GM19372 (cell line): Measurements from ENCODE around the gene PLPPR2.
"Not testable (repeated sequence)": the region's sequence is repeated elsewhere in the genome, so short reads cannot be mapped to it uniquely, and the experiment has no call there.

ENCODE experiments used
- ATAC-seq: cut with Tn5 transposase; IDR thresholded peaks from one replicate; pipeline ENCODE4 v1.9.1; 2021; ENCODE audit warnings: mild to moderate bottlenecking, low read depth, moderate library complexity; ENCODE audit not compliant: unreplicated experiment

Gene PLPPR2, protein sequence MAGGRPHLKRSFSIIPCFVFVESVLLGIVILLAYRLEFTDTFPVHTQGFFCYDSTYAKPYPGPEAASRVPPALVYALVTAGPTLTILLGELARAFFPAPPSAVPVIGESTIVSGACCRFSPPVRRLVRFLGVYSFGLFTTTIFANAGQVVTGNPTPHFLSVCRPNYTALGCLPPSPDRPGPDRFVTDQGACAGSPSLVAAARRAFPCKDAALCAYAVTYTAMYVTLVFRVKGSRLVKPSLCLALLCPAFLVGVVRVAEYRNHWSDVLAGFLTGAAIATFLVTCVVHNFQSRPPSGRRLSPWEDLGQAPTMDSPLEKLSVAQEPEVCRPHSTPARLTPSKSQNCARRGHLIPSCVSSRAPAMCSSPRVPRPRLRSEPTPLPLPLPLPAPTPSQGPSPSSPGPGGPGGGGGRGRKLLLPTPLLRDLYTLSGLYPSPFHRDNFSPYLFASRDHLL

DNA sequence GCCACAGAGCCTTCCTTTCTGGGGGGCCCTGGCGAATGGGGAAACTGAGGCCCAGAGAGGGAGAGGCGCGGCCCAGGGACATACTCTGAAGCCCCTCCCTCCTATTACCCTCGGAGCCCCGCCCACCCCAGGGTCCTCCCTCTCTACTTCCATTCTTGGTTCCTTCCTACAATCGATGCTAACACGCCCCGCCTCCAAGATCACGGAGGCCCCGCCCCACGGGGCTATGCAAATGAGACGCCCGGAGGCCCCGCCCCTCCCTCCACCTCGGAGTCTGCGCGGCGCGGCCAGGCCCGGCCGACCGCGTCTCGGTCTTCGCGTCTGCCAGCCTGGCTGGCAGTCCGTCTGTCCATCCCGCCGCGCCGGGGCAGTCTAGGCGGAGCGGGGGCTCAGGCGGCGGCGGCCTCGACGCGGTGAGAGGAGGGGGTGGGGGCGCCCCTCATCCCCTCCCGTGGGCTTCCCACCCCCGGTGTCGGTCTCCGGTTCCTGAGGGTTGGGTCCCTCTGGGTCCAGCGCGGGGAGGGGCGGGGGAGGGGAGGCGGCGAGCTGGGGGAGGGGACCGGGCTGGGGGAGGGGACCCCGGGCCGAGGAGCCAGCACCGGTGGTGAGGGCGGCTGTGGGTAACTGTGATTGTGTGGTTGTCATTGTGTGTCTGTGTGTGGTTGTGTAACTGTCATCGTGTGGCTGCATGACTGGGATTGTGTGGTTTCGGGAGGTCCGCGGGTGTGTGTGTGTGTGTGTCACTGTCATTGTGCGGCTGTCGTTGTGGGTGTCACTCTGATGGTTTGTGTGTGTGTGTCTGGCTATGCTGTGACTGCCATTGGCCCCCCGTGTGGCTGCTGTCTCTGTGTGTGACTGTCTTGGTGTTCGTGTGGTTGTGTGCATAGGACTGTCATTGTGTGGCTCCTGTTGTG lies at the start of gene PLPPR2:
TSS of gene PLPPR2 (plus strand) at position 273 of the 914 bp plus-strand sequence. CDS start 2,242 bp downstream, outside the sequence.
- ATAC-seq: no peak

DNA sequence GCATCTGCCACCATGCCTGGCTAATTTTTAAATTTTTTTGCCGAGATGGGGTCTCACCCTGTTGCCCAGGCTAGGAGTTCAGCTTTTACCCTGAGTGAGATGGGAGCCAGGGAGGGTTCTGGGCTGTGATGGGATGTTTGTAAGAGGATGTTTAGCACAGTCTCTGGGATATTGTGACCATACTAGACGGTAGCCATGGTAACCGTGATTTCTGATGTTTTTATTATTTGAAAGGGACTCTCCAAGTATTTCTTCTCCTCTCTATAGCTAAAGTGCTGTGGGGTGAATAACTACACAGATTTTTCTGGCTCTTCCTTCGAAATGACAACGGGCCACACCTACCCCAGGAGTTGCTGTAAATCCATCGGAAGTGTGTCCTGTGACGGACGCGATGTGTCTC lies 48.9 kb upstream of the PLPPR2 start:
- no peak for ATAC-seq

DNA sequence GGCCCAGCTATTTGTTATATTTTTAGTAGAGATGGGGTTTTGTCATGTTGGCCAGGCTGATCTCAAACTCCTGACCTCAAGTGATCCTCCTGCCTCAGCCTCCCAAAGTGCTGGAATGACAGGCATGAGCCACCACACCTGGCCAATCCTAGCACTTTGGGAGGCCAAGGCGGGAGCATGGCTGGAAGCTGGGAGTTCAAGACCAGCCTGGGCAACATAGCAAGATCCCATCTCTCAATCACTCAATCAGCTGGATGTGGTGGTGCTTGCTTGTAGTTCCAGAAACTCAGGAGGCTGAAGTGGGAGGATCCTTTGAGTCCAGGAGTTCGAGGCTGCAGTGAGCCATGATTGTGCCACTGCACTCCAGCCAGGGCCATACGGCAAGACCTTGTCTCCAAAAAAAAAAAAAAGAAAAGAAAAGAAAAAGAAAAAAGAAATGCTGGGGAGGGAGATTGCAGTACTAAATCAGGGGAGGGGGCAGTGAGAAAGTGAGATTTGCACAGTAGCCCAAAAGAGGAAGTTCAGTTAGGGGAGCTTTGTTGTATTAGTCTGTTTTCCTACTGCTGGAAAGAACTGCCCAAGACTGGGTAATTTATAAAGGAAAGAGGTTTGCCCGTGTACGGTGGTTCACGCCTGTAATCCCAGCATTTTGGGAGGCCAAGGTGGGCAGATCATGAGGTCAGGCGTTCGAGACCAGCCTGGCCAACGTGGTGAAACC lies 34.8 kb upstream of the PLPPR2 start:
- ATAC-seq: not testable (repeated sequence)

DNA sequence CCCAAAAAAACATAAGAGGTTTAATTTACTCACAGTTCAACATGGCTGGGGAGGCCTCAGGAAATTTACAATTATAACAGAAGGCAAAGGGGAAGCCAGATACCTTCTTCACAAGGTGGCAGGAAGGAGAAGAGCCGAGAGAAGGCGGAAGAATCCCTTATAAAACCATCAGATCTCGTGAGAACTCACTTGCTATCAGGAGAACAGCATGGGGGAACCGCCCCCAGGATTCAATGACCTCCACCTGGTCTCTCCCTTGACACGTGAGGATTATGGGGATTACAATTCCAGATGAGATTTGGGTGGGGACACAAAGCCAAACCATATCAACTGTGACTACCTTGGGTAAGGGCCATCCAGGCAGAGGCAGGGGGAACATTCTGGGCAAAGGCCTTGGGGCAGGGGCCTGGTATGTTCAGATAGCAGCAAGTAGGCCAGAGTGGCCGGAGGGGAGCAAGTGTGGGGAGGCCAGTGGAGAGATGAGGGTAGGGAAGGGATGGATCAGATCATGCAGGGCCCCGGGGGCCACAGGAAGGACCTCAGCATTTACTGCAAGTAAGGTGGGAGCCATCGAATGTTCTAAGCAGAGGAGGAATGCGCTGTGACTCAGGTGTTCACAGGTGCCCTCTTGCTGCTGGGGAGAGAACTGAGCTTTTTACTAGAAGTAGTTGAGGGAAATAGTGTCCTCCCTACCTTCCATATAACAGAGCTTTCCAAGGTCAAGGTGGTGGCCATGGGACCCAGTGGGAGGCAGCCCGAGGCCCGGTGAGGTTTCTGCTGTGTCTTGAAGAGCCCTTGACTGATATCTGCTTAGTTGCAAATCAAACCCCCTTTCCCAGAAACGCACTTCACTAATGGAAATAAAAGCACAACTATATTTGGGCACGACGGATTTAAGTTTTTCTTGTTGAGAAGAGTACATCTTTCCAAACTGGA lies 33.8 kb upstream of the PLPPR2 start:
- ATAC-seq: no peak

DNA sequence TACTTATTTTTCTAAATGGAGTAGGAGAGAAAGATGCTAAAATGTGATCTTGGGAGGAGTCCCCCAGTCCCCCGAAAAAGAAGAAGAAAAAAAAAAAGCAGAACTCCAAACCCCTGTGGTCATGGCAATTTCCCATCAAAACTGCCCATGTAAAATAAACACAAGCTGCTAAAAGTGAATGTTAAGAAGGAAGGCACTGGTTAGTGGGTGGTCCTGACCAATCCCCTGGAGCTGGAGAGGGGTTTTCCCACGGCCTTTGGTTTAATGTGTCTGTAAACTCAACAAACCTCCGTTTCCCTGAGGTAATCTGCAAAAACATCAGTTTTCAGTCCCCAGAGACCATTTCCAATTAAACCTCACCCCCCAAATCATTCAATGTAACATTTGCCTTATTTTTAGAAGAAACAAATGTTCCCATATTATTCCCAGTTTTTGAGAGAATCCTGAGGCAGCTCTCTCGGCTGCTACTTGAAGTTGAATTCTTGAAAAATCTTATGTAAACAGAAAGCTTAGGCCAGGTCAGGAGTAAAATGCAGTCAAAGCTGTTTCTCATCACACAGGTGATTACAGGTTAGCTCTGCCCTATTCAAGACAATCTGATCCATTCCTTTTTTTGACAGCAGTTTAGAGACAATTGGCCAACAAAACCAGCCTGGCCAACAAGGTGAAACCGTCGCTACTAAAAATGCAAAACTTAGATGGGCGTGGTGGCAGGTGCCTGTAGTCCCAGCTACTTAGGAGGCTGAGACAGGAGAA lies 32.8 kb upstream of the PLPPR2 start:
- ATAC-seq: no peak

DNA sequence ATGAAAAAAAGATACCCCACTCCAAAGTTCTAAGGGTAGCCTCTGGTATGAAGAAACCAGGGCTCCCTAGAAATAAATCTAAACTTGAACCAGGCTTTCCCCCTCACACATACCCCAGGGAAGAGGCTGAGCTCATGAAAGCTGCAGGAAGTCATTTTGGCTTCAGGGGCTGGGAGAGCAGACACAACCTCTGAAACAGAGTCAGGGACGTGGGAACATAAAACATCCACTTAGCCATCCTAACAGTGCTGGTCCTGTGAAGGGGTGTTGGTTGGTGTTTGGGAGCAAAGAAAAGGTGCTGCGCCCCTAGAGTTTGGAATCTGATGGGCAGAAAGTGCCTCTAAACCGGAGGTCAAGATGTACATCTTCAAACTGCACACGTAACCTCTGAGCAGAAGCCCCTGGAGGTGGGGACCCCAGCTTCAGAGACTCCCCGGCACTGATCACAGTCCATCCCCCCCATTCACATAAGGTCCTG lies 31.6 kb upstream of the PLPPR2 start:
- ATAC-seq: no peak

DNA sequence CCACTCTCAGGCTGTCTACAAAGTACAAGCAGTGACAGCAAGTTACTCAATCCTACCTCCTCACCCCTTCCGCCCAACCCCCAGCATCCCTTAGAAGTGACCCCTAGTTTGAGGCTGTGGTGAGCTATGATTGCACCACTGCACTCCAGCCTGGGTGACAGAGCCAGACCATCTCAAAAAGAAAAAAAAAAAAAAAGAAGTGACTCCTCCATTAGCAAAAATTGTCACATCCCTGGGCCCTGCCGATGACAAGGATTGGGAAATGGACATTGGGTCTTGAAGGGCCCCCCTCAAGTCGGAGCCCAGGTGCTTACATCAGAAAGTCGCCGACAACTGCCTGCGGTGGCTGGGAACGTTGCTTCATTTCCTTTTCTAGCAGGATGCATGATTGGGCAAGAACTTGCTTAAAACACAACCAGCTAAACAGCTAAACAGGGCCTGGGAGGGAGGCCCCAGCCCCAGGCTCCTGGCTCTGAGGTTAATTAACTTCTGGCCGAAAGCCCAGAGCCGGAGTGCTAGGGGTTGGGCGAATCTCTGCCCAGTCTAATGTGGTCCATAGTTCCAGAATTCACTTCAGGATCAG lies 31.1 kb upstream of the PLPPR2 start:
- ATAC-seq: no peak

DNA sequence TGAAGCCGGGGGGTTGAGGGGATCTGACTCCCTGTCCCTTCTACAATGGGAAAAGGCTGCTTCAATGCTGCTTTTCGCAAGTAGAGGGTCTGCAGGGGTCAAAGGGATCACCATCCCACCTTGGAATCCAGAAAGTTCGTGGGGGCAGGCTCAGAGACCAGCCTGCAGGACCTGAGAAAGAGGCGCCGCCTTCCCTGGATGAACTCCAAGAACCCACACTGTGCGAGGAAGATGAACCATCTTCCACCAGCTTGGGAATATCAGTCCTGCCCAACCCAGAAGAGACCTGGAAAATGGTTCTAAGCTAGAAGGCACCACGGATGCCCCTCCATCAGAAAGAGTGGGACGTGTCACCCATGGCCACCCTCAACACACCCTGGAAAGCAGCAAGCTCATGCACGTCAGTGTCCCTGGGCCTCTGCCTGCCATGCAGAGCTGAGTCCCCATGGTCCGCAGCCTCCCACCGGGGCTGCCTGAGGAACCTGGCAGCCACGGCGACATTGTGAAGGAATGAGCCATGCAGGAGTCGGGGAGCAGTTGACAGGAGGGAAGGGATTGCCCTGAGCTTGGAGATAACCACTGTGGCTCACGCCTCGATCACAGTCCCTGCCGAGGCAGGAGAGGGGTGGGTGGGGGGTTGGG lies 30.4 kb upstream of the PLPPR2 start:
- ATAC-seq: no peak

DNA sequence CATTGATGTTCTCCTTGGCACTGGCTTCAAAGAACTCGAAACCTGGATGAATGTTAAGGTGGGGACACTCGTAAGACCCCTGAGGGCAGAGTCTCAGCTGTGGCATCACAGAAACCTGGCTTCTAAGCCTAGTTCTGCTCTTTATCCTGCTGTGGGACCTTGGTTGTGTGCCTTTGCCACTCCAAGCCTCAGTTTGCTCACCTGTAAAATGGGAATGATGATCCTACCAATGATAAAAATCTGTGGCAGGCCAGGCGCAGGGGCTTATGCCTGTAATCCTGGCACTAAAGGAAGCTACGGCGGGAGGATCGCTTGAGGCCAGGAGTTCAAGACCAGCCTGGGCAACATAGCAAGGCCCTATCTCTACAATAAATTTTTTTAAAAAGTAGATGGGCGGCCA lies 29.7 kb upstream of the PLPPR2 start:
- ATAC-seq: no peak

DNA sequence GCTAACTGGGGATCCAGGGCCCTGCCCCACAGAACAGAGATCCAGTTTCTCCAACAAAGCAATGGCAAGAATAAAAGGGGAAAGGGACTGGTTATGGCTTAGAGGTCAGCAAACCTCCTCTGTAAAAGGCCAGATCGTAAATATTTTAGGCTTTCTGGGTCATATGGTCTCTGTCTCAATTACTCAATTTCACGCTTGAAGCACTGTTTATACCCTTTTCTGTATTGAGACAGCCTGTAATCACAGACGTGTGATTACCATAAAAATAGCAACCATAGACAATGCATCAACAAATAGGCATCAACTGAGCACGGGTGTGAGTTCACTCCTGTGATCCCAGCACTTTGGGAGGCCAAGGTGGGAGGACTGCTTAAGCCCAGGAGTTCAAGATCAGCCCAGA lies 25.1 kb upstream of the PLPPR2 start:
- no peak for ATAC-seq

DNA sequence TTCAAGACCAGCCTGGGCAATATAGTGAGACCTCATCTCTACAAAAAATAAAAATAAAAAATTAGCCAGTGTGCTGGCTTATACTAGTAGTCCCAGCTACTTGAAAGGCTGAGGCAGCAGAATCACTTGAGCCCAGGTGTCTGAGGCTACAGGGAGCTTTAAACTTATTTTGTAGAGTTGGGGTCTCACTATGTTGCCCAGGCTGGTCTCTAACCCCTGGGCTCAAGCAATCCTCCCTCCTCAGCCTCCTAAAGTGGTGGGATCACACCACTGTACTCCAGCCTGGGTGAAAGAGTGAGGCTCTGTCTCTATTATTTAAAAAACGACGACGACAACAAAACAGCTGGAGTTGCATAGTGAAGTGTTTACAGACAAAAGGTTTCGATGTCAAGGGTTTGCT lies 23.7 kb upstream of the PLPPR2 start:
- ATAC-seq: no peak

DNA sequence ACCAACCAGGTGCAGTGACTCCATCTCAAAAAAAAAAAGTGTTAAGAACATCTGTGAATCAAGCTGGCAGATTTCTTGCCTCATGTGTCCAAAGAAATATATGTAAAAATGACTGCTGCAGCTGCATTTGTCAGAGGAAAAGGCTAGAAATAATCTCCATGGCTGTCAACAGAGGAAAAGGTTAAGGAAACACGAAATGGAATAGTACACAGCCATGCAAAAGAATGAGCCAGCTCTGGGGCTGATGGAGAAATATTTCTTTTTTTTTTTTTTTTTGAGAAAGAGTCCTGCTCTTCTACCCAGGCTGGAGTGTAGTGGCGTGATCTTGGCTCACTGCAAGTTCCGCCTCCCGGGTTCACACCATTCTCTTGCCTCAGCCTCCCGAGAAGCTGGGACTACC lies 22.4 kb upstream of the PLPPR2 start:
- ATAC-seq: no peak

DNA sequence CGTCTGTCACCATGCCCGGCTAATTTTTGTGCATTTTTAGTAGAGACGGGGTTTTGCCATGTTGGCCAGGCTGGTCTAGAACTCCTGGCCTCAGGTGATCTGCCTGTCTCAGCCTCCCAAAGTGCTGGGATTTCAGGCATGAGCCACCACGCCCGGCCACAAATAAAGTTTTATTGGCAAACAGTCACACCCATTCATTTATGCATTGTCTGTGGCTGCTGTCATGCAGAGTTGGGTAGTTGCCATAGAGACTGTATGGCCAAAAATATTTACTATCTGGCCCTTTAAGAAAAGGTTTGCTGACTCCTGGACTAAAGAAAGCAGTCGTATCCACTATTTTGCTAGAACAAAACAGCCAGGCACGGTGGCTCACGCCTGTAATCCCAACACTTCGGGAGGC lies 21.4 kb upstream of the PLPPR2 start:
- not testable (repeated sequence) for ATAC-seq

DNA sequence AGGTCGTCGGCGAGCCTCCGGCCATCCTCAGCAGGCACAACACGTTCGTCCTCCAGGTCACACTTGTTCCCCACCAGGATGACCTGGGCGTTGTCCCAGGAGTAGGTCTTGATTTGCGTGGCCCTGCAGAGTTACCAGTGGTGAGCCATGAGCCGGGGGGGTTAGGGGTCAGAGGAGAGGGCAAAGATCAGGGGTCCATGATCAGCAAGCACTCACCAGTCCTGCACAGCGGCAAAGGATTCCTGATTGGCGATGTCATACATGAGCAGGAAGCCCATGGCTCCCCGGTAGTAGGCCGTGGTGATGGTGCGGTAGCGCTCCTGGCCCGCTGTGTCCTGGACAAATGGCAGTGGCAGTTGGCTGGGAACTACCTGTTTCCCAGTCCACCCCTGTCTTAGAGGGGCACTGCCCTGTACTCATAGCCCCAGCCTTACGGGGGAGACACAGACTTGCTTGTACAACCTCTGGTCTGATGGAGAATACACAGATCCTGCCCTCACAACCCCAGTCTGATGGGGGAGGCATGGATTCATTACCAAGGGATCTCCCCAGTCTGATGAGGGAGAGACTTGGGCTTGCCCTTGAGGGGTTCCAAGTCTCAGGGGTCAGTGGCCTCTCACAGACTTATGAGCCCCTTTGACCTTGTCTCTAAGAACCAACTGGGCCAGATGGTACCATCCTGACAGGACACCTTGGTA lies 19.6 kb upstream of the PLPPR2 start:
- no peak for ATAC-seq

DNA sequence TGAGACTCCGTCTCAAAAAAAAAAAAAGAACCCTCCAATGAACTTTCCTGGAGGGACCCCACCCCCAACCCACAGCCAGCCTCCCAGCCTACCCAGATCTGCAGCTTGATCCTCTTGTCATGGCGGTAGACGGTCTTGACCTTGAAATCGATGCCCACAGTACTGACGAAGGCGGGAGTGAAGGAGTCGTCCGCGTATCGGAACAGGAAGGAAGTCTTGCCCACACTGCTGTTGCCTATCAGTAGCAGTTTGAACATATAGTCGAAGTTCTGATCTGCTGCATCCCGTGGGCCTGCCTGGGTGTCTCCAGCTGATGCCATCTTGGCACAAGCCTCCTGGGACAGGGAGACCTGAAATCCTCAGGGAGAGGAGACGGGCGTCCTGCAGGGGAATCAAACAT lies 18.2 kb upstream of the PLPPR2 start:
- ATAC-seq: no peak

DNA sequence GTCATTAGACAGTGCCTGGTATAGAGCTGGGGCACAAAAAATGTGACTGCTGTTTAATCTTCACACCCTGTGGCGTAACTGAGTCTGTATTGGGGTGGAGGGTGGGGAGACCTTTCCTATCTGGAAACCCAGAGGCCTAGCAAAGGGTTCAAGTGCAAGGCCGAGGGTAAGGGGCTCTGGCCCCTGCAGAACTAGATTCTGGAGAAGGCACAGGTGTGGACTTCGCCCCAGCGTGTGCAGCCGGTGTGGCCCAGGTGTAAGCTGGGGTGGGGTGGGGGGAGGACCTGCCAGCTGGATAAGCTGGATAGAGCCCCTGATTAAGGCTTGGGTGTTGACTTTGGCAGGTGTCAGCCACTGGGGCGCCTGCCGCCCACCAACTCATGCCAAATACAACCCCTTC lies 17.1 kb upstream of the PLPPR2 start:
- no peak for ATAC-seq

DNA sequence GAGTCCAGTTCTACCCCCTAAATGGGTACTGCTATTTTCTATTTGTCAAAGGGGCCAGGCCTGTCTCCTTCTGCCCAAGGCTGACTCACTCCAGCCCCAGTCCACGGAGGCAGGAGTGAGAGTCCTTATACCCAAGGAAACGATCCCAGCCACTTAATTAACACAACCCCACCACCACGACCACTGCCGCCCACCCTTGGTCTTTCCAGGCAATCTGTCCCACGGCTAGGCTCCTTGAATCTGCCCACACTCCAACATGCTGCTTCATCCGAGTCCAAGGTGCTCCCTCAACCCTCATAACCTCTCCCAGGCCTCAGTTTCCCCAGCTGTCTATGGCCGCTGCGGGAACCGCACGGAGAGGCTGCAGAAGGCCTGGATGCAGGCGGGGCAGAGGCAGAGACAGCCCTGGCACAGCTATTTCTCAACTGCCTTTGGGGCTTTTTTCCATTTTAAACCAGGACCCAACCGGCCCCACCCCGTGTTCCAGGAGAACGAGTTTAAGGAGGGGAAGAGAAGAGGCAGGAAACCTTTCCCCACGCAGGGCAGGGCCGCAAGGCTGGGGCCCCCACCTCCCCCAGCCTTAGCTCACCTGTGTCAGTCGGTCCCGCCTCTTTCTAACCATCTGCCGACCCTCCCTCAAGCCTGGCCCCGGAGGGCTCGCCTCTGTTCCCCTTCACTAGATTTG lies 16.5 kb upstream of the PLPPR2 start:
- no peak for ATAC-seq
